Peyer's patch (tissue), 4 donors: ENCODE results near the gene HCRT.

Experiments used
- CTCF ChIP-seq, 6 experiments: fragments of 450-650 bp in 4 of 6; fragments of 200-600 bp in 2 of 6; sonication (generic) in 1 of 6; IDR thresholded peaks; one replicate each; pipeline ENCODE4 v1.5.1; 2017 to 2019; ENCODE audit warnings: antibody characterized with exemption in 6 of 6, mild to moderate bottlenecking in 3 of 6, moderate library complexity in 1 of 6
- POLR2A ChIP-seq, 2 donors: fragments of 450-650 bp; IDR thresholded peaks; one replicate each; pipeline ENCODE4 v1.5.1; 2017; ENCODE audit warnings: antibody characterized with exemption in 2 of 2, mild to moderate bottlenecking in 2 of 2, moderate library complexity in 2 of 2

DNA sequence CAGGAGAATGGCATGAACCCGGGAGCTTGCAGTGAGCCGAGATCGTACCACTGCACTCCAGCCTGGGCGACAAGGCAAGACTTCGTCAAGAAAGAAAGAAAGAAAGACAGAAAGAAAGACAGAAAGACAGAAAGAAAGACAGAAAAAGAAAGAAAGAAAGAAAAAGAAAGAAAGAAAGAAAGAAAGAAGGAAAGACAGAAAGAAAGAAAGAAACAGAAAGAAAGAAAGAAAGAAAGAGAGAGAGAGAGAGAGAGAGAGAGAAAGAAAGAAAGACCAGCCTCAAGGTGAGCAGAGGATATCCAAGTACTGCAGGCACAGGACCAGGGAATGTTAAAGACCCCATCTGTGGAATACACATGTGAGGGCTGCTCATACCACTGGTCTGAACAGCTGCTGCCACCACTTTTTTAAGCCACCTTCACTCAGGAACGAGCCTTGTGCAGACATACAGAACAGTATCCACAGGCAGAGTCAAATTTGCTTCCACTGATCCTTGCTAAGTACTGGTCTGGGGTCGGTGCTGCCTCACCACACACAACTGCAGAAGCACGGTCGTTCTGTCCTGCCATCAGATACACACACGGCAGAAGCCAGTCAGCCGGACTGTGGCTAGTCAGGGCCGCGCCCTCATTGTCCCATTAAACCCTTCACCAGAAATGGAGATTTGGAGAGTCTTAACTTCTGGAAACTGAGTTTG lies 38.2 kb downstream of the HCRT start:
- TF ChIP-seq CTCF (IDR thresholded peaks at IDR 0.05) (no peak), POLR2A (IDR thresholded peaks at IDR 0.05) (no peak)
